GM19438 (cell line): Measurements from ENCODE around the gene TRIM65.

Experiments used
- ATAC-seq: cut with Tn5 transposase; IDR thresholded peaks from one replicate; pipeline ENCODE4 v1.9.1; 2021; ENCODE audit warnings: low read depth; ENCODE audit not compliant: unreplicated experiment

The TRIM65 gene, protein sequence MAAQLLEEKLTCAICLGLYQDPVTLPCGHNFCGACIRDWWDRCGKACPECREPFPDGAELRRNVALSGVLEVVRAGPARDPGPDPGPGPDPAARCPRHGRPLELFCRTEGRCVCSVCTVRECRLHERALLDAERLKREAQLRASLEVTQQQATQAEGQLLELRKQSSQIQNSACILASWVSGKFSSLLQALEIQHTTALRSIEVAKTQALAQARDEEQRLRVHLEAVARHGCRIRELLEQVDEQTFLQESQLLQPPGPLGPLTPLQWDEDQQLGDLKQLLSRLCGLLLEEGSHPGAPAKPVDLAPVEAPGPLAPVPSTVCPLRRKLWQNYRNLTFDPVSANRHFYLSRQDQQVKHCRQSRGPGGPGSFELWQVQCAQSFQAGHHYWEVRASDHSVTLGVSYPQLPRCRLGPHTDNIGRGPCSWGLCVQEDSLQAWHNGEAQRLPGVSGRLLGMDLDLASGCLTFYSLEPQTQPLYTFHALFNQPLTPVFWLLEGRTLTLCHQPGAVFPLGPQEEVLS

DNA sequence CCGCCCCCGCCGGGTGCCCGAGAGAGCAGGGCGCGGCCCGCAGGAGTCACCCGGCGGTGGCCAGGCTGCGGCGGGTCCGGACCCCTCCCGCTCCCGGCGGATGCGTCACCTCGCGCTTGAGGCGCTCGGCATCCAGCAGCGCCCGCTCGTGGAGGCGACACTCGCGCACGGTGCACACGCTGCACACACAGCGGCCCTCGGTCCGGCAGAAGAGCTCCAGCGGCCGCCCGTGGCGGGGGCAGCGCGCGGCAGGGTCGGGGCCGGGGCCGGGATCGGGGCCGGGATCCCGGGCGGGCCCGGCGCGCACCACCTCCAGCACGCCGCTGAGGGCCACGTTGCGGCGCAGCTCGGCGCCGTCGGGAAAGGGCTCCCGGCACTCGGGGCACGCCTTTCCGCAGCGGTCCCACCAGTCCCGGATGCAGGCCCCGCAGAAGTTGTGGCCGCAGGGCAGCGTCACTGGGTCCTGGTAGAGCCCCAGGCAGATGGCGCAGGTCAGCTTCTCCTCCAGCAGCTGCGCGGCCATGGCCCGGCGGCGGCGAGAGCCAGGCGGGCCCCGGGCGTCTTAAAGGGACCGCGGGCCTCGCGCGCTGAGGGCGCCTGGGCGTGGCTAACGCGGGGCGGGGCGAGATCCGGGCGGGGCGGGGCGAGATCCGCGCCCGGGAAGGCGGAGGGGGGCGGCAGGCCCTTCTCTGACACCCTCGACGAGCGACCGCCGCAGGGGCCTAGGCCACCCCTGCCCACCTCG lies at the start of gene TRIM65:
TSS of gene TRIM65 (minus strand) at position 537 of the 745 bp plus-strand sequence. CDS start at position 523, 14 bp downstream.
- peak; percentile 55 for ATAC-seq

DNA sequence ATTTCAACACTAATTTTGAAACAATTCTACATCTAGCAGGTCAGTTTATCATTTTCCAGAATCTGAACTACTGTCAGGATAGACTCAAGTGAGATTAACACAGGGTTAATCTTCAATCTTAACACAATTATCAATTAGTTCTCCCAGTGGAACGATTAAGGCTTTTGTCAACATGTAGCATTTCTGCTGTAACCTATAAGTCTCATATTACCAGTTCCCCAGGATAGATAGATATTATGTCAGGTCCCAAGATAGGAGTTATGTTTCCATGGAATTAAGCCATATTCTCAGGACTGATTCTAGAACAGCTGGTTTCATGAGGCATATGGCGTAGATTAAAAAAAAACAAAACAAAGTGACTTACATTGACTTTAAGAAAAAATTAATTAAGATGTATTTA lies 48.5 kb upstream of the TRIM65 start:
- no peak for ATAC-seq

DNA sequence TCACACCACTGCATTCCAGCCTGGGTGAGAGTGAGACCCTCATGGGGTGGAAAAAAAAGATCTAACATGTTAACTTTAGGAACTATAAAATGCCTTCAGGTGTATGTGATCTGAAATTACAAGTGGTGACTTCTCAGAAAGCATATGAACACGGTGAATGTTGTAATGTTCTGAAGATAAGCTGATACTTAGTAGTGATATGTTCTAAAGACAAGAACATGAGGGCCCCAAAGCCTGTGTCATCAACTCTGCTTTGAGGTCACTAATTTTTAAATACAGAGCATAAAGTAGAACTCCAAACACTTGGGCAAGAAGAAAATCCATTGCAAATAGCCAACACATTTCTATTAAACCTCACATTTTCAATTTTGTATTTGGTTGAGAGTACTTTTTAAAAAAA lies 46.7 kb upstream of the TRIM65 start:
- no peak for ATAC-seq

DNA sequence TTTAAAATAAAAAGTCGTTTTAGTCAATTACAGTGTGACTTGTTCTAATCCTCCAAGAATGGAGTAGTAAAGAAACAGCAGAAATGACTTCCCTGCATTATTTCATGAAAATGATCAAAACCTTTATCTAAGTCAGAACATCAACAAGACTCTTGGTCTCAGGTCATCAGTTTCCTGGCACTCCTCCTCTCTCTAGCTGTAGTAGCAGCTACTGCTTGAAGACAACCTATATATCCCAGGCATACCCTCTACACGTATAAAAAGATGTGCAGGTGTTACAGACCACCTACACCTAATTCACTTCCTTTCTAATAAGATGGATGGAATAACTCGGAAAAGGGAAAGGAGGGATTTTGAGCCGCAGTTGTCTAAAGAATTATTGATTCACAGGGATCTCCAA lies 45.7 kb upstream of the TRIM65 start:
- no peak for ATAC-seq

DNA sequence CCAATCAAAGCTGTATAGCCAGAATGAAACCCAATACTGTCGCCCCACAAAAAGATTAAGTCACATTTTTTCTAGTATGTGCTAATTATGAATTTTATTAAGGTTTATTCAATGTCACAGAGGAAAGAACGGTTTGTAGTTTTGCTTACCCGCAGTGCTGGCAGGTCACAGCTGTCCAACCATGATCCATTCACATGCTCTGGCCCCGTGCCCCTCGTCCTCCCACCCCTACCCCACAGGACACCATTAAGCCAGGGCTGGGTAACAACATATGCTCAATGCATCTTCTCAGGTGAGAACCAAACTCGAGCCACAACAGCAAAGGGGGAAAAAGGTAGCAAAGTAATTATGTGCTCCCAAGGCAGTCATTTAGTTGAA lies 44.7 kb upstream of the TRIM65 start:
- no peak for ATAC-seq

DNA sequence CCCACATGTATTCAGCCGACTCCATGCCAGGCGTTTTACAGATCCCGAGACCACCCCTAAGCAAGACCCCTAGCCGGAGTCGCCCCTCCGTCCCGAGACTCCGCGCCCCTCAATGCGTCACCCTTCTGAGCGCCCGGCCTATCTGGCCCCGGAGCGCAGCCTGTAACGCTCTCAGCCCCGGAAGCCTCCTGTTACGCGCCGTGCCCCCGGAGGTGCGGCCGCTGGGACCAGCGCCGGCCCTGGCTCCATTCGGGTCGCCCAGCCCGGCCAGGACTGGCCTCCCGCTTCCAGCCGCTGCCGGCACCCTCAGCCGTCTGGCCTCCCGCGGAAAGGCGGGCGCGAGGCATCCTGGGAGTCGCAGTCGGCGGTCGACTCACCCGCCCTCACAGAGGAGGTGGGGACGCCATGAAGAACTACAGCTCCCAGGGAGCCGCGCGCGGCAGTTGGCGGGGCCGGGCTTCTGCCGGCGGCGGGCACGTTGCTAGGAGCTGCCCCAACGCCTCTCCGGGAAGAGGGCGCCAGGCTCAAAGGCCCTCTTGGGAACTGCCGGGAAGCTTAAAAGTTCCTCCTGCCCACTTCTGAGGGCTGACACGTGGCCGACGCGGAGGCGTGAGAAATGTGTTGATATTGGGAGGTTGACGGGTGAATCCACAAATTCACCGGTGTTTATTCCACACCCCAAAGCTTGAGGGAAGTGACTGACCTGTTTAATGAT lies 44.1 kb upstream of the TRIM65 start, which contains the start of gene FBF1:
TSS of gene FBF1 (minus strand) at position 316 of the 715 bp plus-strand sequence. CDS start 2,893 bp downstream, outside the sequence.
- peak; percentile 94 for ATAC-seq

DNA sequence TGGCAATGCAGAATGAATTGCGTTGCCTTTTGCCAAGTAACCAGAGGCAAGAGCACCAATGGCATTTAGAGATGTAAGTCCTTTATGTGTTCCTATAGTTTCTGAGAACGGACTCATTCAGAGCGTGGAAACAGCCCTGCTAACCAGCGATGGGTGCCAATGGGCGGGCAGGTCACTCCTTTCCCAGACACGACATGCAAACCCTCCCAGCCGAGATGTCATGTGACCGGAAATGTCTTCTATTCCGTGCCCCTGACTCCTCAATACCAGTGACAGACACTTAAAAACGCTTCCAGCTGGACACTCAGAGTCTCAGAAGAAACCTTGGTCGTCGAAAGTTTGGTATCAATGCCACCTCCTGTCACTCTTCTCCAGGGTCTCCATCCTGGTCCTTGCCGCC lies 40.9 kb upstream of the TRIM65 start:
- ATAC-seq: no peak

DNA sequence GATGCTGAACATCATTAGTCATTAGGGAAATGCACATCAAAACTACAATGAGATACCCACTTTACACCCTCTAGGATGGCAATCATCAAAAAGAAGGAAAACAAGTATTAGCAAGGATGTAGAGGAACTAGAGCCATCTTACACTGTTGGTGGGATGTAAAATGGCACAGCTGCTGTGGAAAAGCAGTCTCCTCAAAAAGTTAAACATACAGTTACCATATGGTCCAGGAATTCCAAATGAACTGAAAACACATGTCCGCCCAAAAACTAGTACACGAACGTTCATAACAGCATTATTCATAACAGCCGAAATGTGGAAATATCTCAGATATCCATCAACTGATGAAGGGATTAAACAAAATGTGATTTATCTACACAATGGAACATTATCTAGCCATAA lies 37.1 kb upstream of the TRIM65 start:
- ATAC-seq: no peak

DNA sequence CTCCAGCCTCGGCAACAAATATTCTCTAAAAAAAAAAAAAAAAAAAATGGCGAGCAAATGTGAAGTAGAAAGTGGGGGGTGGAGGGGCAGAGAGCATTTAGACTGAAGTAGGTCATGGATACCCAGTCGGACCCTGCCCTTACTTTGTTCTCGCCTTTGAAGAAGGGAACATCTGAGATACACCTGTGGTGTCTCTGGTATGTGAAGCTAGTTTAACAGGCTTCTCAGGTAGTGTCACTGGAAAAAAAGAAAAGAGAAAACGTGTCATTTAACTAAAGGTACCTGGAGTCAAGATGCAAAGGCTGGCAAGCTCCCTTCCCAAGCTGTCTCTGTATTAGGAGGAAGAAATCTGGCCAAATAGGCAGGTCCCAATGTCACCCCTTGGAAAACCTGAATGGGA lies 36.1 kb upstream of the TRIM65 start:
- ATAC-seq: no peak

DNA sequence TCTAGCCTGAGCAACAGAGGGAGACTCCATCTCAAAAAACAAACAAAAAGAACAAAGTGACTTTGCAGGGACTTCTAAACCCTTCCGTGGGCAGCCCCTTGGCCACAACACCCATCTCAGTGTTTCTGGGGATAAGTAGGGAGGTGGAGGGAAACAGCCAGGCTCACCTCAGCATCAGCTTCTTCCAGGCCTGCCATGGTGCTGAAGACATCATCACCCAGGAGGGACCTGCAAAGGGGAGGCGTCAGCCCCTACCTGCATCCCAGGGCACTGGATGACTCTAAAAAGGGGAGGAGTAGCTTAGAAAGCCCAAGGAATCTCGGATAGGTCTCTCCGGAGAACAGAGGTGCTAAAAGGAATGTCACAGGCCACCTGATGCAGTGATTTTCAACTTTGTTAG lies 34.3 kb upstream of the TRIM65 start:
- ATAC-seq: no peak

DNA sequence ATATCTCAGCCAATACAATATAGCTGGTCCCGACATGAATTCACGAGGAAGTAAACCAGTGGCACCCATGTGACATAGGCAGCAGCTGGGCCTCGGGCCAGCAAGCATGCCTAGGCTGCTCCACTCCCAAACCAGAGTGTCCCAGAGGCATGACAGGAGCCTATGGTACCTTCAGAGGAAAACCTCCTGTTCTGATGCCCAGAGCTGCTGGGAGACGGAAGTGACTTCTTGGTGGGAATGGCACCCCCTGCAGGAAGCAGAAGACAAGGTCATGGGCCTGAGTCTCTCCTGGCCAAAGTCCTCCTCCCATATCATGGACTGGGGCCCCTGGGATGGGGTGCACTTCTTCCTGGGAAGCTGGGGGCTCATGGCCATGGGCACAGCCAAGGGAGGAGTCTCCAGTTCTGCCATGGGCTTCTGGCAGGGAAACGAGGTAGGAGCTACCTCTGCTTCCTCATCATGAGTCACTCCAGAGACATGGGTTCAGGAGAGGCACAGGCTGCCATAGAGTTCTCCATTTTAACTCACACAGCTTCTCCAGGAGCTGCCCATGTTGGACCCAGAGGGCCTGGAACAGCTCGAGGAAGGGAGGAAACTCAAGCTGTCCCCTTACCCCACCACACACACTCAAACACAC lies 30.7 kb upstream of the TRIM65 start:
- no peak for ATAC-seq

DNA sequence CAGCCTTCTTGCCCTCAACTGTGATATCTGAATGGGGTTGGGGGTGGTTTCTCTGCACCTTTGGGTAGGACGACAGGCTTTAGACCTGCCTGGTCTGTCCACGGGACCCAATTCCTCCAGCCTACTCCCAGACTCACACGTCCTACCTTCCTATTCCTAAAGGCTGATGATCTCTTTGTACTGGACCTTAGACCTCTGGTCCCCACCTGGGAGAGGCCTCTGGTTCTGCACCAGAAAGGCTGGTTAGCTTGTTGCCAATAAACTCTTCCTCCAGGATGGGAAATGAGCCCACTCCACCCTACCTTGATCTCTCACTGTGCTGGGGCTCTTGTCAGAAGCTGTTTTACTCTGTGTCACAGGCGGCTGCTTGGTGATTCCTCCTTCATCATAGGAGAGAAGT lies 29.7 kb upstream of the TRIM65 start:
- ATAC-seq: no peak

DNA sequence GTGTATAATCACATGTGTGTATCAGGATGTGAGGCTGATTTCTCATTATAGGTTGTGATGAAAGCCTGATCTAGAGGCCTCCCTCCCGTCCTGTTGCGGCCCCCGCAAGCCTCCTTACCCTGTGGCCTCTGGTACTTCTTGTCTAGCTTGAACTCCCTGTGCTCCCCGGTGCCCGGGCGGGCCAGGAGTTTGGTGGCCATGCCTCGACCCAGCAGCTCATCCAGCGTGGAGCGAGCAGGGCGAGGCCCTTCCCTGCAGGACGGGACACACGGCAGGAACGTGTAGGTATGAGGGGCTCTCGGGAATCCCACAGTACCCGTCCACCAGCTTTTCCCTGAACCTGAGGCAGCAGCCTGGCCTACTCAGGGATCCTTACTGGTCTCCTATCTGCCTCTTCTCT lies 29.2 kb upstream of the TRIM65 start:
- ATAC-seq: no peak

DNA sequence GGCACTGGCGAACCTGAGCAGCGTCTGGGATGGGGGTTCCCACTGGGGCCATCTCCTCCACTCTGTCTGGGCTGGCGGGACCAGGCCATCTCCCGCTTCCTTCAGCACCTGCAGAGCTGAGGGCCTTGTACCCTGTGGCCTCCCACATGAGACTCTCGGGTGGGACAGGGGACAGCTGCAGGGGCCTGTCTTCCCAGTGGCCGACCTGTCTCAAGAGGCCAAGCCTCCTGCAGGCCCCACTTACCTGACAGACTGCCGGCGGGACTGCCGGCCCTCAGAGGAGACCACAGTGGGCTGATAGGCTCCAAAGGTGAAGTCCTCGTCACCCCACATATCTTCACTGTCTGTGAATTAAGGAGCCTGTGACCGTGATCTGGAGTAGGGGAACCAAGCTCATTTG lies 28.4 kb upstream of the TRIM65 start:
- no peak for ATAC-seq

DNA sequence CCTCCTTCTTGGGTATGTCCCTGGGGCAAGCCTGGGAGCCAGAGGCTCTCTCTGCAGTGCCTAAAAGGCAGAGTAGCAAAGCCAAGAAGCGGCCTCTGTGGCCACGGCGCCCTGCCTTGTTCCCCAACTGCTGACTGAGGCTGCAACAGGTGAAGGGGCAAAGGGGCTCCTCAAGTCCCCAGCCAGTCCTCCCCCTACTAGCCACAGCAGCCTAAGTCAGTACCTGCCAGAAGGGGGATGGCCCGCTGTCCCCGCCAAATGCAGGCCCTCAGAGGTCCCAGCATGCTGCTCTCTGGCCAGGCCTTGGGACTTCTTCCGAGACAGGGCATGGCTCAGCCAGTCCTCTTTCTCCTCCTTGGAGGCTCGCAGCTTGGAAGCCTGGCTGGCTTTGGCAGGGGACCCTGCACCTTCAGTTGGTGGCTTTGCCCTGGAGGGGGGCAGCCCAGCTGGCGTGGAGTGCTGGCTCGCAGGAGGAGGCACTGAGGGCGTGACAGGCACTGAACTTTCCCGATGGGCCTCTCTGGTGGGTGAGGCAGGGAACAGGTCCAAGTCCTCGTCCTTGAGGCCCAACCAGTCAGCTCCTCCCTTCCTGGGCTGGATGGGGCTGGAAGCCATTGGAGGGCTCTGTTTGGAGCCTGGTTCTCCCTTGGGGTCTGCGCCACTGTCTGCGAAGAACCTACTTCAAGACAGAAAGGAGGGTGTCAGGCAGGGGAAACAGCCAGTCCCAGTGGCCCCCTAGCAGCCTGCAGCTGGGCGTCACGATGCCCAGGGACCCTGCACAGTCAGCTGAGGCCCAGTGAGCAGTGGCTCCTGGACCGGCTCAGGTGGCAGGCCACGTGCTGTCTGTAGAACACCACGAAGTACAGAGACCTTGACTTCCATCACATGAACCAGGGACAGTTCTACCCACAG lies 26.5 kb upstream of the TRIM65 start:
- no peak for ATAC-seq

DNA sequence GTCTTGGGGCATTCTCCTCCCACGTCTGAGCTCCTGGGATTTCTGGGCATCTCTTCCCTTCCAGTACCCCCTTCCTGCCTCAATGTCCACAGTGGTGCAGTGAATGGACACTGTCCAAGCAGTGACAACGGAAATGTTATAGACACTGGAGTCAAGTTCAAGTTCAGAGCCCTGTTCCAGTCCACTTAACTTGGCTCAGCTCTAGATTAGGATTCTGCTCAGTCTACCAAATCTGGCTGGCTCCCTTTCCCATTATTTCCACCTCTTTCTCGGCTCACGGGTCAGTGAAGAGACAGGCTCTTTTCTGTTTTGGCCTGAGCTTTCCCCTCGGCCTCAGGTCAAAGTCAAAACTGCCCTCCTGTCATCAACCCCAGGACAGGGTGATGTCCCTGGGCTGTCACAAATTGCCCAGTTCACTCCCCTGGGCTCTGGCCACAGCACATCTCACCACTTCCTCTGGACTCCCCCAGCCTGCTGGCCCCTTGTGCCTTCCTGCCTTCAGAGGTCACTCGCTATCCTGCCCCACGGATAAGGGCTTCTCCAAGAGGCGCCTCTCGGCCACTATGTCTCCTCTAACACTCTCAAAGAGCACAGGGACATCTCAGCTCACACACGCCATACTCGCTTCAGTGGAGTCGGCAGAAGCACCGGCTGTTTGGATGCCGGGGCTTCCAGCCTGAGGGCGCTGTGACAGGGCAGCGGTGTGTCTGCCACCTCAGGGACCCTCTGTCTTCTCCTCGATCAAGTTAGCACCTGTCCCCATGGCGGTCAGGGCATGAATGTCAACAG lies 25.6 kb upstream of the TRIM65 start:
- ATAC-seq: no peak

DNA sequence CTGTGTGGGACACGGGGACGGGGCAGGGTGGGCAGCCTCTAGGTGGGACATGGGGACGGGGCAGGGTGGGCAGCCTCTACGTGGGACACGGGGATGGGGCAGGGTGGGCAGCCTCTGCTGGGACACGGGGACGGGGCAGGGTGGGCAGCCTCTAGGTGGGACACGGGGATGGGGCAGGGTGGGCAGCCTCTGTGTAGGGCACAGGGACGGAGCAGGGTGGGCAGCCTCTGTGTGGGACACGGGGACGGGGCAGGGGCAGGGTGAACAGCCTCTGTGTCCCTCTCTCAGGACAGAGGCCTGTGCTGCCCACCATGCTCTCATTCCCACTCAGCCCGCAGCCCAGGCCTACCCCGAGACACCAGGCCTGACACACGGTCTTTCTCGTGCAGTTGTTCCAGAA lies 24.8 kb upstream of the TRIM65 start:
- no peak for ATAC-seq

DNA sequence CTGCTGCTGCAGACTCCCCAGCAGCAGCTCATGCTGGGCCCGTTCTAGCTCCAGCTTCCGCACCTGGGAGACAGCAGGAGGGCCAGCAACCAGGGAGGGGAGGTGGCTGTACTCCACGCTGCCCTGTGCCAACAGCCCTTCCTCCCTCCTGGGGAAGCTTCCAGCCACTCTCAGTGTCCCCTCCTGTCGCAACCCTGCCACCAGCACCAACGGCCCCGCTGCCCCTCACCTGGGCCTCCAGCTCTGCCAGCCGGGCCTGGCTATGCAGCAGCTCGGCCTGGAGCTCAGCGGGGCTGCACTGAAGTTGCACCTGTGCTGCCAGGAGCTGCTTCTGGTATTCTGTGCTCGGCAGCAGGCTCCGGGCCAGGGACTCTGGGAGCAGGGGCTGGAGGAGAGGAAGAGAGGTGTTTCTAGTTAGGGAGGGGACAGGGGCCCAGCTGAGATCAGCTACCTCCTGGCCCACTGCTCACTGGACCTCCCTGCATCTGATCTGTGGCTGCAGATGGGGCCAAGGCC lies 23.4 kb upstream of the TRIM65 start:
- no peak for ATAC-seq

DNA sequence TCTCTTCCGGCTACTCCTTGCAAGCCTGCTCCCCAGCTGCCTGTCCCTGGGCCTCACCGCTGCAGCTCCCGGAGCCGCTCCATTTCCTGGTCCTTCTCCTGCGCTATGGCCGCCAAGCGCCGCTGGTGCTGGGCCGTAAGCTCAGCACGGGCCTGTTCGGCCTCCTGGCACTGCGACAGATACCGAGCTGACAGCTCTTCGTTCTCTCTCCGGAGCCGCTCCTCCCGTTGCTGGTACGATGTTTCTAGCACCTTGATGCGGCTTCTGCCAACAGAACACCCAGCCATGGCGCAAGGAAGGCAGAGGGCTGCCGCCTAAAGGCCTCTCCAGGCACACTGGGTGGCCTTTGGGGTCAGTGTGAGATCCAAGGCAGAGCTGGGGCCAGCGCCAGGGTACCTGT lies 22.9 kb upstream of the TRIM65 start:
- no peak for ATAC-seq
